ENCODE results near the gene BMP2K.
"Not testable (repeated sequence)": the region's sequence is repeated elsewhere in the genome, so short reads cannot be mapped to it uniquely, and the experiment has no call there.

BMP2K gene

GRCh38 chr4:78787392-78788006 is 11.3 kb downstream of the BMP2K start:
- Histone ChIP-seq H3K36me3 (replicated peaks) (no peaks in the 10 kb centered on the region), H3K27ac (no peak overlapping the region), H3K4me3 (ENCODE audit: low read depth, low read length) (no peak overlapping the region), H3K27me3 (replicated peaks) (no peaks in the 10 kb centered on the region)
- no peak for TF ChIP-seq CTCF (IDR thresholded peaks at IDR 0.05; ENCODE audit: low read depth, low read length, missing control alignments)
- in situ Hi-C loops (cut with HindIII; ENCODE audit: low pct_ligation_motif_present, low sequenced_read_pairs), result no loop called here
- no peak for DNase-seq

- no peak overlapping the region for H3K27ac ChIP-seq
- H3K27me3 ChIP-seq (replicated peaks), result no peaks in the 10 kb centered on the region
- in situ Hi-C loops (cut with HindIII; ENCODE audit: low pct_ligation_motif_present, low sequenced_read_pairs), result no loop called here
- TF ChIP-seq CTCF (IDR thresholded peaks at IDR 0.05; ENCODE audit: low read depth, low read length, missing control alignments), result no peak
- DNase-seq, result no peak
- H3K36me3 ChIP-seq (replicated peaks), result no peaks in the 10 kb centered on the region
- H3K4me3 ChIP-seq (ENCODE audit: low read depth, low read length), result no peak overlapping the region
These were observed 12.1 kb downstream of the BMP2K start for GRCh38 chr4:78788007-78788889.

DNA sequence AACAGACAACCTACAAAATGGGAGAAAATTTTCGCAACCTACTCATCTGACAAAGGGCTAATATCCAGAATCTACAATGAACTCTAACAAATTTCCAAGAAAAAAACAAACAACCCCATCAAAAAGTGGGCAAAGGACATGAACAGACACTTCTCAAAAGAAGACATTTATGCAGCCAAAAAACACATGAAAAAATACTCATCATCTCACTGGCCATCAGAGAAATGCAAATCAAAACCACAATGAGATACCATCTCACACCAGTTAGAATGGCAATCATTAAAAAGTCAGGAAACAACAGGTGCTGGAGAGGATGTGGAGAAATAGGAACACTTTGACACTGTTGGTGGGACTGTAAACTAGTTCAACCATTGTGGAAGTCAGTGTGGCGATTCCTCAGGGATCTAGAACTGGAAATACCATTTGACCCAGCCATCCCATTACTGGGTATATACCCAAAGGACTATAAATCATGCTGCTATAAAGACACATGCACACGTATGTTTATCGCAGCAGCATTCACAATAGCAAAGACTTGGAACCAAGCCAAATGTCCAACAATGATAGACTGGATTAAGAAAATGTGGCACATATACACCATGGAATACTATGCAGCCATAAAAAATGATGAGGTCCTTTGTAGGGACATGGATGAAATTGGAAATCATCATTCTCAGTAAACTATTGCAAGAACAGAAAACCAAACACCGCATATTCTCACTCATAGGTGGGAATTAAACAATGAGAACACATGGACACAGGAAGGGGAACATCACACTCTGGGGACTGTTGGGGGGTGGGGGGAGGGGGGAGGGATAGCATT is 19.7 kb downstream of the BMP2K start:
- DNase-seq; H3K4me3 ChIP-seq (ENCODE audit: low read depth, low read length); H3K27me3 ChIP-seq (replicated peaks); H3K27ac ChIP-seq; in situ Hi-C loops (cut with HindIII; ENCODE audit: low pct_ligation_motif_present, low sequenced_read_pairs); H3K36me3 ChIP-seq (replicated peaks): not testable (repeated sequence)

- Histone ChIP-seq H3K4me3 (ENCODE audit: low read depth, low read length) (no peak overlapping the region), H3K27ac (no peak overlapping the region), H3K36me3 (replicated peaks) (no peaks in the 10 kb centered on the region), H3K27me3 (replicated peaks) (no peaks in the 10 kb centered on the region)
- in situ Hi-C loops (cut with HindIII; ENCODE audit: low pct_ligation_motif_present, low sequenced_read_pairs), result no loop called here
- TF ChIP-seq CTCF (IDR thresholded peaks at IDR 0.05; ENCODE audit: low read depth, low read length, missing control alignments), result no peak
- DNase-seq, result no peak
These were observed 20.4 kb downstream of the BMP2K start for GRCh38 chr4:78796526-78796925.

DNA sequence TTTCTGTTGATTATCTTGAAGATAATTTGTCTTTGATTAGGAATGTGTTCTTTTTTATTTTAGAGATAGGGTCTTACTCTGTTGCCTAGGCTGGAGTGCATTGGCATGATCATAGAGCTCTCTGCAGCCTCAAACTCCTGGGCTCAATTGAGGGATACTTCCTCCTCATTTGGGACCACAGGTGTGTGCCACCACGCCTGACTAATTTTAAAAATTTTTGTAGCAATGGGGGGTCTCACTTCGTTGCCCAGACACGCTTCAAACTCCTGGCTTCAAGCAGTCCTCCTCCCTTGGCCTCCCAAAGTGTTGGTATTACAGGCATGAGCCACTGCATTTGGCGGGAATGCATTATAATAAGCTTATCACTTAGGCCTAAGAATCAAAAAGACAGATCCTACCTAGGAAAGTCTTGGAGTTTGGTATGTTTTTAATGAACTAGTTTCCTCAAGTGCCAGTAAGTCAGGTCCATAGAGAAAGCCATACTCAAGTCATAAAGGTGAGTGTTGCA is 21.7 kb downstream of the BMP2K start:
- no peak for DNase-seq
- Histone ChIP-seq H3K27me3 (replicated peaks) (no peaks in the 10 kb centered on the region), H3K27ac (no peak overlapping the region), H3K4me3 (ENCODE audit: low read depth, low read length) (no peak overlapping the region), H3K36me3 (replicated peaks) (no peaks in the 10 kb centered on the region)
- in situ Hi-C loops (cut with HindIII; ENCODE audit: low pct_ligation_motif_present, low sequenced_read_pairs), result no loop called here
- no peak for TF ChIP-seq CTCF (IDR thresholded peaks at IDR 0.05; ENCODE audit: low read depth, low read length, missing control alignments)

Measured in brain microvascular endothelial cell (primary cell).